Ramos (cell line): ENCODE measurements around the gene PPY.
"Not testable (repeated sequence)": the region's sequence is repeated elsewhere in the genome, so short reads cannot be mapped to it uniquely, and the experiment has no call there.

Source experiments
- in situ Hi-C: fragments of 300-500 bp; cut with MboI; formaldehyde crosslinking; loops from one replicate; pipeline ENCODE4 v1.14.3; 2022; ENCODE audit warnings: low sequenced_read_pairs; ENCODE audit not compliant: unreplicated experiment

Gene PPY

GRCh38 chr17:43907998-43908721 lies 34.1 kb downstream of the PPY start:
- in situ Hi-C loops, result no loop called here

GRCh38 chr17:43907425-43907981 lies 34.8 kb downstream of the PPY start, which contains the start of gene MPP2:
TSS of gene MPP2 (minus strand) at chr17:43907536. CDS start at chr17:43904460, 3,076 bp downstream.
- in situ Hi-C loops, result no loop called here

GRCh38 chr17:43906951-43907424 lies 35.3 kb downstream of the PPY start:
- in situ Hi-C loops, result no loop called here

DNA sequence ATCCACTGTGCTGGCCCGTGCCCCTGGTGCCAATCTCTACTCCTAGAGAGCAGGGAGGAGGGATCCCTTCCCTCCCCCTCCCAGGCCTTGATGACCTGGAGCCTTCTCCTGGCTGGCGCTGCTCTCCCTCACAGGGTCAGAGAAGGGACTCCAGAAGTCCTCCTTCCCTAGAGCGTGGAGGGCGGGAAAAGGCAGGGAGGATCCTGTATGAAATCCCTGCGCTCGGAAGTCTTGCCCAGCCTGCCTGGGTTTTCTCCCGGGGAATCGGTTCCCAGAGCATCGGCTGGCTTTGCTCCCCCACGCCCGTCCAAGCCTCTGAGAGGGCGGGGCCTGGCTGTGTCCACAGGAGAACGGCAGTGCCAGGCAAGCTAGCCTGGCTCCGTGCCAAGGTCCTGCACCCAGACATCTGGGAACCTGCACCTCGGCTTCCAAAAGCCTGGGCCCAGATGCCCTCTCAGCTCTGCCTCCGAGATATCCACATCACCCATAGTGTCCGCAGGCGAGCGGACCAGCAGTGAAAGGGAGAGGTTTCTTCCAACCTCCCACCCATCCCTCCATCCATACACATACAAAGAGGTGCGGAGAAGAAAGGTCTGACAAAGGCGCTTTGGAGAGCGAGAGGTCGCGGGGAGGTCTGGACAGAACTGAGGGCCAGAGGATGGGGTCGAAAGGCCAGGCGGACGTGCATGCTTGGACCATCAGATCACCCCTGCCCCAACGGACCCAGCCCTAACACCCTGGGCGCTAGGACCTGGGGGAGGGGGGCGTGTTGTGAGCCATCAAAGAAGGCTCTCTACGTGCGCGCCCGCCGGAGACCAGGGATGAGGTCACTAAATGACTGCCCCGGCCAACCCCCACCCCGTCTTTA lies 36.1 kb downstream of the PPY start:
- in situ Hi-C loops, result no loop called here

GRCh38 chr17:43905400-43905984 lies 36.8 kb downstream of the PPY start:
- in situ Hi-C loops, result no loop called here

GRCh38 chr17:43901861-43902589 lies 40.3 kb downstream of the PPY start:
- in situ Hi-C loops, result no loop called here

DNA sequence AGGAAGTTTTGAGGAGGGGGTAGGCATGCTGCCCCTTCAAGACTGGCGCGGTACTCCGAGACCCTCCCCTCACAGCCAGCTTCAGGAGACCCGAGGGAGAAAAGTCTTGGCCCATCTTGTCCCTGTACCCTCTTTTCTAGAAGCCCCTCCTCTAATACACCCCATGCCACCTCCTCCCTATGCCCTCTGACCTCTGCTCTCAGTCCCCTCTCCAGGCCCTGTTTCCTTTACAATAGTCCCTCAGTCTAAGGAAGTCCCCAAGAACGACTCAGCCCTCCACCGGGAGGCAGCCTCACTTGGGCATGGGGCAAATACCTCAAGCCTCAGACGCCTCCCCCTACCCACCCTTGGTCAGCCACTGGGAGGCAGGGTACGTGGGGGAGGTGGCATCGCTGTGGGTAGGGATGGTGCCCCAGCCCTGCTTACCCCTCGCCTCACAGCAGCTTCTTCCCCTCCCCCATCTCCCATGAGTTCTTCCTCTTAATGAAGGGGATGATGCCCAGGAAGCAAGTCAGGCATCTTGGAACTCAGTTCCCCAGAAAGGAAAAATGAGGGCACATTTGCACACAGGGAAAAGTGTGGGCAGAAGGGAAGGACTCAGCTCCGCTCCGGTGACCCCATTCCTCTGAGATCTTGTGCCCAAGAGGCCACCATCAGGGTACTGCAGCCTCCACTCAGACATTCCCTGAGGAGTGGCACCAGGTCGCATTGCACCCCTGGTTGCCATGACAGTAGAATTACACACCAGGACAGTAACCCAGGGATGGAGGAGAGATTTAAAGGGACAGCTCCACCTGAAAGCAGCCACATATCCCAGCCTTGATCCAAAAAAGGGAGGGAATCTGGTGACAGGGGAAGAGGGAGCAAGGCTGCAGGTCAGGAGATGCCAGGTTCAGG lies 41.2 kb downstream of the PPY start:
- in situ Hi-C loops, result no loop called here

DNA sequence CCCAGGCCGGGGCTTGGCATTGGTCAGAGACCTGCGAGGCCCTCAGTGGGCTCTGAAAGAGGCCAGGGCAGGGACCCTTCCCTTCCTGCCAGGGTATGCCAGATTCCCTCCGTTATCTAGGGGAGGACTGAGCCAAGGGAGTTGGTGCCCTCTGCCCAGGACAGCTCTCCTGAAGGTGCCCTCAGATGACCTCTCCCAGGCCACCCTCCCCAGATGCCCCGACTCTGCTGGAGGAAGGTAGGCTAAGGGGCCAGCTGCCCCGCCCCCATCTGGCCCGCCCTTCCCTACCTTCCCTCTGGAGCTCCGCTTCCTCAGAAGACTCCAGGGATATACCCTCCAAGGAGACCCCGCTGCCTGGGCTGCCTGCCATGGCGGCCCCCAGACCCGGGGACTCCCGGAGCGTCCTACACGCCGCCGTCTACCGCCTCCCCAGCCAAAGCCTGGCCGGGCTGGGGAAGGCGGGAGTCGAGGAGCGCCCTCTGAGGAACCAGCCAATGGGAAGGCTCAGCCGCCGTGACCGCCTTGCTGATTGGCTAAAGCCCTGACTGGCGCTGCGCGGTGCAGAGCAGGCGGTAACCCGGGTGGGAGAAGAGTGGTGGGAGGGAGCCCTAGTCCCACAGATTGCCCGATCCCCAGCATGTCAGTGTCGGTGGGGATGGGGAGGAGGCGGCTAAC lies 42.0 kb downstream of the PPY start:
- in situ Hi-C loops, result no loop called here

- in situ Hi-C loops, result no loop called here
These were observed 43.8 kb downstream of the PPY start for GRCh38 chr17:43898446-43898845.

DNA sequence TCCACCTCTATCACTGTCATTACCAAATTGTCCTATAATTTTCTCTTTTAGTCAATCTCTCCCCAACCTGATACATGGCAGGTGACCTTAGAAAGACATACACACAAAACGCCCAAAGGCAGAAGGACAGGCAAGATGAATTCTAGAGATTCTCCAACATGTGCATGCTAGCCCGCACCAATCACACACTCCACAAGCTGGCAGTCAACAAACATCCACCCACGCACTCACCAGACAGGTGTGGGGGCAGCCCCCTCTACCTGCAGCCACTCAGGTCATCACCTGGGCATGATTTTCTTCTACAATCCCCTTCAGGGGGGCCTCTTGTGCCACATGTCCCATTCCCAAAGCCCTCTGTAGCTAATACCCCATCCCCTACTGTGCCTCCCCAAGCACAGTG lies 44.4 kb downstream of the PPY start:
- in situ Hi-C loops, result no loop called here

DNA sequence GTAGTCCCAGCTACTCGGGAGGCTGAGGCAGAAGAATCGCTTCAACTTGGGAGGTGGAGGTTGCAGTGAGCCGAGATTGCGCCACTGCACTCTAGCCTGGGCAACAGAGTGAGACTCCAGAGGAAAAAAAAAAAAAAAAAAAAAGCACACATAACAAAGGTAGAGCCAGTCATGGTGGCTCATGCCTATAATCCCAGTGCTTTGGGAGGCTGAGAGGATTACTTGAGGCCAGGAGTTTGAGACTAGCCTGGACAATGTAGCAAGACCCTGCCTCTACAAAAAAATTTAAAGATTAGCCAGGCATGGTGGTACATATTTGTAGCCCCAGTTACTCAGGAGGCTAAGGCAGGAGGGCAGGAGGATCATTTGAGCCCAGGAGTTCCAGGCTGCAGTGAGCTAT lies 47.8 kb downstream of the PPY start:
- in situ Hi-C loops, result not testable (repeated sequence)

DNA sequence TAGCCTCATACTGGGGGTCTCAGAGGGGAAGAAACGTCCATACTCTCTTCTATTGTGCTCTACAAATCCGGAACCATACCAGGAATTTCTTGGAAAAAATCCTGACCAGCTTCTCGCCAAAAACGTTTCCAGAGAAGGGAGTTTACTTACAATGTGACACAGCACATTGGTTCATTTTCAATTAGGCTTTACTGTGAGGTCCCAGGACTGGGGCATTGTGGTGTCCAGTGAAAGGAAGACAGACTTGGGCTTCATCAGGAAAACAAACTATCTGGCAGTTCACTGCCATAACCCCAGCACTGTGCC lies 49.7 kb downstream of the PPY start:
- in situ Hi-C loops, result no loop called here

DNA sequence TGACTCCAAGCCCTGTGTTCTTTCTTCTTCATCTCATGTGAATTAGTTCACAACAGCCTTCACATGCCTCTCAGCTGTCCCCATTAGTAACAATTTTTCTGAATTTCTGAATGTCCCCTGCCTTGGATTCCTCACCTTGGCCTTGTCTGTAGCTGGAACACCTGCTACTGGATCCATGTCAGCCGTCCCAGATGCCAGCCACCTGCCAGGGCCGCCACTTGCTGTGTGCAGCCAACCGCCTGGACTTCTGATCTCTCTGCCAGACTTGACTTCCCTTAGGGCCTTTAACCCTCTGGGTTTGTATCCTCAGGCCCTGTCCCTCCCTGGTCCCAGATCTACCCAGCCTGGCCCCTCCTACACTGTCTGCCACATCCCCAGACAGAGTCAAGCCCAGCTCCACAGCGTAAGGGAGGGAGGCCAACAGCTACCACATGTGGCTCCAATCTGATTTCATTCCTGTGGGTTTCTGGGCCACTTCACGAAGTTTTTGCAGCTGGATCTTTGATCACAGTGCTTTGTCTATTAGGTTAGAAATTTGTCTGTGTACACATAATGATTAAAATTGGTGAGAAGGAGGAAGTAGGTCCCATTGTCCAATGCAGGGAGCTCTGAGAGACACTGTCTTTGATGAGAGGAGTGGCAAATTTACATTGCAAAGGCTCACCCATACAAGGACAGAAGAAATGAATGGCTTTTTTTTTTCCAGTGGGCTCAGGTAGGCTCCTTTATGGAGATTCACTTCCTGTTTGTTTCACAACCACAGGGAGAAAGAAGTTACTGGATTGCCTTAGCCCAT lies 50.2 kb downstream of the PPY start:
- in situ Hi-C loops, result no loop called here
